Measurements from ENCODE around the gene ZBTB38. TPM values are rescaled to one million over a fixed set of nuclear protein-coding genes. Genes with fewer than 3 reads are reported as not detected.

Gene ZBTB38
- total and polyA plus RNA-seq, 2 donors (not counting 1 experiment from before 2014, with no cell fraction given), result 13.8 to 71.2 TPM

GRCh38 chr3:141345528-141345927 lies 22.8 kb upstream of the ZBTB38 start:
- Histone ChIP-seq H3K27ac (ENCODE audit: low read length in 2 of 2) (no peak overlapping the region), H3K4me2 (replicated peaks; ENCODE audit: low read depth, low read length, poor library complexity, severe bottlenecking) (no peak overlapping the region), H3K36me3 (replicated peaks in 1 of 2; ENCODE audit: control extremely low read depth in 1 of 2, control insufficient read depth in 1 of 2, extremely low read depth in 1 of 2, insufficient read depth in 2 of 2, low read length in 1 of 2) (no peaks in the 10 kb centered on the region), H4K20me1 (ENCODE audit: control insufficient read depth, insufficient read depth, low read length, poor library complexity, severe bottlenecking) (no peaks in the 10 kb centered on the region), H3K4me3 (ENCODE audit: control extremely low read depth in 1 of 5, extremely low read depth in 1 of 5, insufficient read depth in 1 of 5, low read depth in 2 of 5, low read length in 4 of 5) (no peak overlapping the region), H3K9ac (ENCODE audit: low read length) (no peak overlapping the region), H3K27me3 (replicated peaks in 1 of 4; ENCODE audit: control extremely low read depth in 1 of 4, control insufficient read depth in 3 of 4, insufficient read depth in 4 of 4, low read length in 3 of 4) (no peaks in the 10 kb centered on the region), H3K4me1 (ENCODE audit: control insufficient read depth in 2 of 2, insufficient read depth in 2 of 2, low read length in 2 of 2) (no peaks in the 10 kb centered on the region), H2AFZ (ENCODE audit: insufficient read depth, low read depth, low read length, poor library complexity, severe bottlenecking) (no peak overlapping the region), H3K9me3 (ENCODE audit: control extremely low read depth in 1 of 3, control insufficient read depth in 2 of 3, insufficient read depth in 1 of 3, low read length in 2 of 3) (peaks cover 0 to 8% (median 3%) of the 10 kb centered on the region in 3 donors), H3K79me2 (ENCODE audit: control insufficient read depth, insufficient read depth, low read length) (no peaks in the 10 kb centered on the region)
- H3K27ac Mint-ChIP-seq, result no peak overlapping the region
- ATAC-seq (ENCODE audit: low read depth) (no peak), DNase-seq (no peak)
- POLR2A ChIA-PET, result no interaction called here
- no peaks in the 10 kb centered on the region for H3K4me1 Mint-ChIP-seq
- no CpG with 5 or more reads among the region's 2 CpGs for WGBS (ENCODE audit: insufficient coverage)
- H3K27me3 Mint-ChIP-seq, result peaks cover 6% of the 10 kb centered on the region
- H3K4me3 Mint-ChIP-seq, result no peak overlapping the region
- TF ChIP-seq EZH2 (IDR thresholded peaks at IDR 0.05; ENCODE audit: borderline replicate concordance, insufficient read depth, low read depth, low read length, poor library complexity, severe bottlenecking), result no peak
- TF ChIP-seq CTCF (IDR thresholded peaks at IDR 0.05), result no peak
- intact Hi-C loops (cut with micrococcal nuclease), result no loop called here
- peaks cover 3% of the 10 kb centered on the region for H3K9me3 Mint-ChIP-seq (ENCODE audit: insufficient read depth)
- CTCF ChIA-PET, result interaction anchor here (0.6 to 1.3 kb wide), 5 partner anchors 15 to 116 kb away, joined by 3 to 5 read pairs (median 4); no protein-coding TSS in a partner anchor

GRCh38 chr3:141346007-141346406 lies 22.3 kb upstream of the ZBTB38 start:
- Histone ChIP-seq H3K27ac (ENCODE audit: low read length in 2 of 2) (no peak overlapping the region), H3K9me3 (ENCODE audit: control extremely low read depth in 1 of 3, control insufficient read depth in 2 of 3, insufficient read depth in 1 of 3, low read length in 2 of 3) (peaks cover 0 to 8% (median 3%) of the 10 kb centered on the region in 3 donors), H3K79me2 (ENCODE audit: control insufficient read depth, insufficient read depth, low read length) (no peaks in the 10 kb centered on the region), H3K36me3 (replicated peaks in 1 of 2; ENCODE audit: control extremely low read depth in 1 of 2, control insufficient read depth in 1 of 2, extremely low read depth in 1 of 2, insufficient read depth in 2 of 2, low read length in 1 of 2) (no peaks in the 10 kb centered on the region), H3K27me3 (replicated peaks in 1 of 4; ENCODE audit: control extremely low read depth in 1 of 4, control insufficient read depth in 3 of 4, insufficient read depth in 4 of 4, low read length in 3 of 4) (no peaks in the 10 kb centered on the region), H3K4me2 (replicated peaks; ENCODE audit: low read depth, low read length, poor library complexity, severe bottlenecking) (no peak overlapping the region), H3K9ac (ENCODE audit: low read length) (no peak overlapping the region), H2AFZ (ENCODE audit: insufficient read depth, low read depth, low read length, poor library complexity, severe bottlenecking) (no peak overlapping the region), H3K4me3 (ENCODE audit: control extremely low read depth in 1 of 5, extremely low read depth in 1 of 5, insufficient read depth in 1 of 5, low read depth in 2 of 5, low read length in 4 of 5) (no peak overlapping the region), H3K4me1 (ENCODE audit: control insufficient read depth in 2 of 2, insufficient read depth in 2 of 2, low read length in 2 of 2) (no peaks in the 10 kb centered on the region), H4K20me1 (ENCODE audit: control insufficient read depth, insufficient read depth, low read length, poor library complexity, severe bottlenecking) (no peaks in the 10 kb centered on the region)
- ChIA-PET CTCF (interaction anchor here (1.0 to 1.3 kb wide), 3 partner anchors 34 to 109 kb away, joined by 3 to 6 read pairs (median 4); no protein-coding TSS in a partner anchor), POLR2A (no interaction called here)
- no peak for ATAC-seq (ENCODE audit: low read depth)
- no peak for DNase-seq
- no peak overlapping the region for H3K4me3 Mint-ChIP-seq
- 68% methylated on average over 2 of the region's 4 CpGs for WGBS (ENCODE audit: insufficient coverage)
- H3K9me3 Mint-ChIP-seq (ENCODE audit: insufficient read depth), result peaks cover 3% of the 10 kb centered on the region
- peaks cover 6% of the 10 kb centered on the region for H3K27me3 Mint-ChIP-seq
- no peak overlapping the region for H3K27ac Mint-ChIP-seq
- H3K4me1 Mint-ChIP-seq, result no peaks in the 10 kb centered on the region
- TF ChIP-seq EZH2 (IDR thresholded peaks at IDR 0.05; ENCODE audit: borderline replicate concordance, insufficient read depth, low read depth, low read length, poor library complexity, severe bottlenecking) (no peak), CTCF (IDR thresholded peaks at IDR 0.05) (no peak)
- intact Hi-C loops (cut with micrococcal nuclease), result no loop called here

Measured in B cell (primary cell).